ENCODE results near the gene TGFB3.

- TF ChIP-seq CTCF (conservative IDR thresholded peaks at IDR 0.05; ENCODE audit: low read length) (no peak), EZH2phosphoT487 (IDR thresholded peaks at IDR 0.05; ENCODE audit: borderline replicate concordance, low read depth, low read length) (no peak)
These were observed 12.7 kb downstream of the TGFB3 start for GRCh38 chr14:75969126-75969525.
